HCT116 (cell line): ENCODE data around the gene SEPTIN11. TPM values are rescaled to one million over a fixed set of nuclear protein-coding genes. Genes with fewer than 3 reads are reported as not detected.

Source experiments
- ATAC-seq: fragments of 200-7000 bp; cut with Tn5 transposase; 2 replicates; pipeline ENCODE4 v1.9.1; 2020; ENCODE audit warnings: mild to moderate bottlenecking, moderate library complexity
- BruUV-seq: library from RNA; stranded (reverse); fragments of 400-500 nt; replicated peaks from 2 replicates; lab custom pipeline; 2021; lab: Mats Ljungman, UMichigan
- CTCF ChIA-PET: fragments of 300-600 bp; sonication (Branson Sonifier 250); formaldehyde crosslinking; loops from one replicate; lab custom pipeline; 2021; ENCODE audit warnings: antibody characterized with exemption; lab: Charles Lee
- POLR2A ChIA-PET: fragments of 300-600, 350-600 bp; sonication (Branson Sonifier 250); formaldehyde crosslinking; loops from one replicate; lab custom pipeline; 2021; ENCODE audit warnings: antibody characterized with exemption; lab: Charles Lee
- RAD21 ChIA-PET, 2 experiments: fragments of 300-600 bp; sonication (Branson Sonifier 250); formaldehyde crosslinking; loops; one replicate each; lab custom pipeline; 2023; ENCODE audit warnings: low total read pairs in 2 of 2; ENCODE audit not compliant: uncharacterized antibody in 2 of 2, unreplicated experiment in 2 of 2, low non-redundant PET in 1 of 2; lab: Charles Lee
- DNase-seq: peaks from one replicate; pipeline ENCODE4 v3.0.0-alpha.2; 2010; ENCODE audit warnings: low read depth, low spot score
- H2AFZ ChIP-seq: fragments of 200-600 bp; shearing (Covaris generic), sonication (generic); 2 replicates; pipeline ENCODE4 v1.6.1; 2017; ENCODE audit warnings: low read depth, mixed run types, mixed read lengths, antibody characterized with exemption, low read length; ENCODE audit not compliant: poor library complexity, severe bottlenecking
- H3K27ac ChIP-seq: 2 replicates; pipeline ENCODE4 v1.5.1; 2012; ENCODE audit warnings: low read depth, low read length
- H3K27me3 ChIP-seq: fragments of 200-600 bp; sonication (generic); 2 replicates; pipeline ENCODE4 v1.6.1; 2016; ENCODE audit warnings: mixed run types, low read length, mixed read lengths; ENCODE audit not compliant: insufficient read depth
- H3K36me3 ChIP-seq, 2 experiments: fragments of 200-500 bp in 1 of 2; fragments of 200-600 bp in 1 of 2; sonication (Bioruptor generic) in 1 of 2; sonication (generic) in 1 of 2; 2 replicates each; pipeline versions ENCODE4 v1.5.1 to v1.6.1; 2014 to 2016; ENCODE audit warnings: low read length in 2 of 2, inconsistent platforms in 1 of 2, mixed read lengths in 1 of 2, mixed run types in 1 of 2; ENCODE audit not compliant: insufficient read depth in 2 of 2, control insufficient read depth in 1 of 2
- H3K4me1 ChIP-seq, 2 experiments: fragments of 200-600 bp in 1 of 2; sonication (generic) in 1 of 2; 2 replicates each; pipeline versions ENCODE4 v1.5.1 to v1.6.1; 2012 to 2017; ENCODE audit warnings: low read length in 2 of 2, inconsistent platforms in 1 of 2, mild to moderate bottlenecking in 1 of 2, mixed read lengths in 1 of 2, mixed run types in 1 of 2, moderate library complexity in 1 of 2; ENCODE audit not compliant: insufficient read depth in 2 of 2, control insufficient read depth in 1 of 2
- H3K4me2 ChIP-seq: fragments of 200-600 bp; sonication (generic); 2 replicates; pipeline ENCODE4 v1.6.1; 2017; ENCODE audit warnings: mixed run types, low read length, mixed read lengths
- H3K4me3 ChIP-seq, 2 experiments: fragments of 200-600 bp in 1 of 2; sonication (generic) in 1 of 2; replicated peaks in 1 of 2; 2 replicates each; pipeline ENCODE4 v1.5.1; 2011 to 2016; ENCODE audit warnings: low read length in 2 of 2, control low read depth in 1 of 2, low read depth in 1 of 2, mild to moderate bottlenecking in 1 of 2, mixed read lengths in 1 of 2, mixed run types in 1 of 2
- H3K79me2 ChIP-seq: fragments of 200-600 bp; sonication (generic); 2 replicates; pipeline ENCODE4 v1.6.1; 2017; ENCODE audit warnings: mild to moderate bottlenecking, mixed run types, low read length, moderate library complexity, mixed read lengths; ENCODE audit not compliant: insufficient read depth
- H3K9ac ChIP-seq: fragments of 200-600 bp; sonication (generic); 2 replicates; pipeline ENCODE4 v1.6.1; 2016; ENCODE audit warnings: low read length, mixed read lengths
- H3K9me2 ChIP-seq: fragments of 200-600 bp; sonication (generic), shearing (Covaris generic); 2 replicates; pipeline ENCODE4 v1.6.1; 2017; ENCODE audit warnings: mixed run types, mild to moderate bottlenecking, moderate library complexity; ENCODE audit not compliant: insufficient read depth
- H3K9me3 ChIP-seq, 2 experiments: fragments of 200-500 bp in 1 of 2; fragments of 200-600 bp in 1 of 2; sonication (Bioruptor generic) in 1 of 2; sonication (generic) in 1 of 2; 2 replicates each; pipeline ENCODE4 v1.6.1; 2014 to 2017; ENCODE audit warnings: low read length in 2 of 2, mixed read lengths in 2 of 2, inconsistent platforms in 1 of 2, low read depth in 1 of 2, mild to moderate bottlenecking in 1 of 2, mixed run types in 1 of 2, moderate library complexity in 1 of 2; ENCODE audit not compliant: control insufficient read depth in 1 of 2, insufficient read depth in 1 of 2
- H4K20me1 ChIP-seq: fragments of 200-600 bp; sonication (generic), shearing (Covaris generic); 2 replicates; pipeline ENCODE4 v1.6.1; 2017; ENCODE audit warnings: mixed run types, mild to moderate bottlenecking, moderate library complexity; ENCODE audit not compliant: insufficient read depth
- ELF1 ChIP-seq: IDR thresholded peaks from 2 replicates; pipeline ENCODE4 v1.6.1; 2012; ENCODE audit warnings: low read depth, borderline replicate concordance
- EZH2 ChIP-seq: fragments of 200-600 bp; sonication (generic); IDR thresholded peaks from 2 replicates; pipeline ENCODE4 v1.6.1; 2017; ENCODE audit warnings: antibody characterized with exemption, mixed run types
- EZH2phosphoT487 ChIP-seq: fragments of 200-600 bp; IDR thresholded peaks from 2 replicates; pipeline ENCODE4 v1.6.1; 2018; ENCODE audit warnings: antibody characterized with exemption, borderline replicate concordance
- SIN3A ChIP-seq: IDR thresholded peaks from 2 replicates; pipeline ENCODE4 v1.6.1; 2012; ENCODE audit warnings: low read depth
- TCF7L2 ChIP-seq: IDR thresholded peaks from 2 replicates; pipeline ENCODE4 v1.7.0; 2011; ENCODE audit warnings: borderline replicate concordance, inconsistent platforms; ENCODE audit not compliant: insufficient read depth, insufficient read length; ENCODE audit errors: extremely low read depth
- ZFX ChIP-seq: fragments of 450-650 bp; IDR thresholded peaks from 2 replicates; pipeline ENCODE4 v1.6.1; 2017
- intact Hi-C: fragments of 100-400 bp; cut with micrococcal nuclease; formaldehyde crosslinking; loops from 2 replicates; pipeline ENCODE4 v1.10.0; 2022
- total RNA-seq: library from RNA; stranded (reverse); gene quantifications from one replicate; pipeline ENCODE4 v1.2.1, GENCODE V29; 2021; ENCODE audit not compliant: unreplicated experiment
- TF ChIP-seq, protein P1 (sequence below), 3 experiments: fragments of 200-600 bp in 1 of 3; sonication (generic) in 1 of 3; IDR thresholded peaks in 2 of 3; conservative IDR thresholded peaks in 1 of 3; 2 replicates each; pipeline ENCODE4 v1.5.1; 2012 to 2017; ENCODE audit warnings: low read depth in 2 of 3, low read length in 2 of 3, antibody characterized with exemption in 1 of 3, borderline replicate concordance in 1 of 3, control low read depth in 1 of 3, mild to moderate bottlenecking in 1 of 3, mixed read lengths in 1 of 3, mixed run types in 1 of 3, moderate library complexity in 1 of 3; ENCODE audit not compliant: insufficient read depth in 1 of 3
- TF ChIP-seq, protein P2 (sequence below): IDR thresholded peaks from 2 replicates; pipeline ENCODE4 v1.6.1; 2012; ENCODE audit warnings: low read depth
- TF ChIP-seq, protein P3 (sequence below): IDR thresholded peaks from 2 replicates; pipeline ENCODE4 v1.6.1; 2012
- TF ChIP-seq, protein P4 (sequence below): IDR thresholded peaks from 2 replicates; pipeline ENCODE4 v1.6.1; 2011; ENCODE audit warnings: mild to moderate bottlenecking, low read length, moderate library complexity; ENCODE audit not compliant: insufficient replicate concordance; ENCODE audit errors: extremely low read depth

Gene SEPTIN11
- total RNA-seq, 1 experiment from 2014 or later = 94.4 TPM

DNA sequence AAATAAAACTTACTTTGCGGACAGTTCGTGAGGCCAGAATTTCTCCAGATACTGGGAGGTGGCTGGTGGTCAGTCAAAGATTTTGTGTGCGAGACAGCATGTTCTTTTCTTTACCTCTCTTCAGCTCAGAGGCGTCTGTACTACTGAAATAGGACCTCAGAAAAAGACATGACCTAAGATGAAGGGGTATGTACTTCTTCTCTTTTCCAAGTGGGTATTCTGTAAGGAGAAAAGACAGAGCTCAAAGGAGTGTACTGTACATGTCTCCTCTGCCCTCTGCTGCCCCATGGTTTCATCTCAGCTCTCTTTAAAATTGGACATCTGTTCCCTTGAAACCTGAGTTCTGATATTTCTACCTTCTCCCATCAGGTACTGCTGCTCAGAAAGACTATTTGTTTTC, 38.1 kb downstream of the SEPTIN11 start:
- no peak overlapping the region for H3K9ac ChIP-seq
- H3K9me3 ChIP-seq = no peaks in the 10 kb centered on the region
- DNase-seq (no peak), ATAC-seq (no peak)
- H3K27me3 ChIP-seq = no peaks in the 10 kb centered on the region
- intact Hi-C loops = no loop called here
- POLR2A ChIA-PET = no interaction called here
- H2AFZ ChIP-seq = no peak overlapping the region
- no peaks in the 10 kb centered on the region for H3K4me1 ChIP-seq
- H3K4me2 ChIP-seq = no peak overlapping the region
- H3K79me2 ChIP-seq = peaks cover 51% of the 10 kb centered on the region
- no TSS peak for BruUV-seq
- CTCF ChIA-PET = interaction anchor here (1.5 kb wide), 1 partner anchor 9 kb away, joined by 4 read pairs; no protein-coding TSS in a partner anchor
- H4K20me1 ChIP-seq = no peaks in the 10 kb centered on the region
- RAD21 ChIA-PET = no interaction called here
- H3K4me3 ChIP-seq = no peak overlapping the region
- no peak for TF ChIP-seq EZH2
- TF ChIP-seq, protein P1, sequence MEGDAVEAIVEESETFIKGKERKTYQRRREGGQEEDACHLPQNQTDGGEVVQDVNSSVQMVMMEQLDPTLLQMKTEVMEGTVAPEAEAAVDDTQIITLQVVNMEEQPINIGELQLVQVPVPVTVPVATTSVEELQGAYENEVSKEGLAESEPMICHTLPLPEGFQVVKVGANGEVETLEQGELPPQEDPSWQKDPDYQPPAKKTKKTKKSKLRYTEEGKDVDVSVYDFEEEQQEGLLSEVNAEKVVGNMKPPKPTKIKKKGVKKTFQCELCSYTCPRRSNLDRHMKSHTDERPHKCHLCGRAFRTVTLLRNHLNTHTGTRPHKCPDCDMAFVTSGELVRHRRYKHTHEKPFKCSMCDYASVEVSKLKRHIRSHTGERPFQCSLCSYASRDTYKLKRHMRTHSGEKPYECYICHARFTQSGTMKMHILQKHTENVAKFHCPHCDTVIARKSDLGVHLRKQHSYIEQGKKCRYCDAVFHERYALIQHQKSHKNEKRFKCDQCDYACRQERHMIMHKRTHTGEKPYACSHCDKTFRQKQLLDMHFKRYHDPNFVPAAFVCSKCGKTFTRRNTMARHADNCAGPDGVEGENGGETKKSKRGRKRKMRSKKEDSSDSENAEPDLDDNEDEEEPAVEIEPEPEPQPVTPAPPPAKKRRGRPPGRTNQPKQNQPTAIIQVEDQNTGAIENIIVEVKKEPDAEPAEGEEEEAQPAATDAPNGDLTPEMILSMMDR (IDR thresholded peaks at IDR 0.05 in 2 of 3, conservative IDR thresholded peaks at IDR 0.05 in 1 of 3; ENCODE audit: borderline replicate concordance in 1 of 3, insufficient read depth in 1 of 3, low read depth in 2 of 3, low read length in 2 of 3) = no peak
- no peak for TF ChIP-seq TCF7L2
- H3K27ac ChIP-seq = no peak overlapping the region
- no peaks in the 10 kb centered on the region for H3K36me3 ChIP-seq
- no peaks in the 10 kb centered on the region for H3K9me2 ChIP-seq

DNA sequence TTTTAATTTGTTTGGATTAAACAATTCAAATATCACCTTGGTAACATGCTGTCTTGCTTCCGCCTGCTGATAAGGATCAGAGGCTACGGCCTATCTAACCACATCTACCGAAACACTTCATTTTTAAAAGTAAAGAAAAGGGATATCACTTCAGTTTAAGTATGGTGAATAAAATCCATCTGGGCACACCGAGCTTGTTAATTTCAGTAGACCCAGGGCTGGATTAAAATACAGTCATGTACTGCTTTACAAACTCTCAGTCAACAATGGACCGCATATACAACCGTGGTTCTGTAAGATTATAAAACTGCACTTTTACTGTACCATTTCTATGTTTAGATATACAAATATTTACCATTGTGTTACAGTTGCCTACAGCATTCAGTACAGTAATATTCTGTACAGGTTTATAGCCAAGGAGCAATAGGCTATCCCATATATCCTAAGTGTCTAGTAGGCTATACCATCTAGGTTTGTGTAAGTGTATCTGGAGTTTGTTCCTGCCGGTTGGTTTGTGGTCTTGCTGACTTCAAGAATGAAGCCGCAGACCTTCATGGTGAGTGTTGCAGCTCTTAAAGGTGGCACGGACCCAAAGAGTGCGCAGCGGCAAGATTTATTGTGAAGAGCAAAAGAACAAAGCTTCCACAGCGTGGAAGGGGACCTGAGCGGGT, 40.0 kb downstream of the SEPTIN11 start:
- peaks cover 52% of the 10 kb centered on the region for H3K79me2 ChIP-seq
- no peaks in the 10 kb centered on the region for H4K20me1 ChIP-seq
- no peaks in the 10 kb centered on the region for H3K4me1 ChIP-seq
- BruUV-seq = no TSS peak
- H3K9me2 ChIP-seq = no peaks in the 10 kb centered on the region
- DNase-seq (no peak), ATAC-seq (no peak)
- no peak overlapping the region for H3K9ac ChIP-seq
- intact Hi-C loops = no loop called here
- no peak overlapping the region for H3K4me3 ChIP-seq
- ChIA-PET CTCF (no interaction called here), POLR2A (no interaction called here), RAD21 (no interaction called here)
- no peaks in the 10 kb centered on the region for H3K9me3 ChIP-seq
- no peak overlapping the region for H2AFZ ChIP-seq
- H3K27me3 ChIP-seq = no peaks in the 10 kb centered on the region
- no peak overlapping the region for H3K4me2 ChIP-seq
- H3K27ac ChIP-seq = no peak overlapping the region
- H3K36me3 ChIP-seq = no peaks in the 10 kb centered on the region
- TF ChIP-seq, protein P2, sequence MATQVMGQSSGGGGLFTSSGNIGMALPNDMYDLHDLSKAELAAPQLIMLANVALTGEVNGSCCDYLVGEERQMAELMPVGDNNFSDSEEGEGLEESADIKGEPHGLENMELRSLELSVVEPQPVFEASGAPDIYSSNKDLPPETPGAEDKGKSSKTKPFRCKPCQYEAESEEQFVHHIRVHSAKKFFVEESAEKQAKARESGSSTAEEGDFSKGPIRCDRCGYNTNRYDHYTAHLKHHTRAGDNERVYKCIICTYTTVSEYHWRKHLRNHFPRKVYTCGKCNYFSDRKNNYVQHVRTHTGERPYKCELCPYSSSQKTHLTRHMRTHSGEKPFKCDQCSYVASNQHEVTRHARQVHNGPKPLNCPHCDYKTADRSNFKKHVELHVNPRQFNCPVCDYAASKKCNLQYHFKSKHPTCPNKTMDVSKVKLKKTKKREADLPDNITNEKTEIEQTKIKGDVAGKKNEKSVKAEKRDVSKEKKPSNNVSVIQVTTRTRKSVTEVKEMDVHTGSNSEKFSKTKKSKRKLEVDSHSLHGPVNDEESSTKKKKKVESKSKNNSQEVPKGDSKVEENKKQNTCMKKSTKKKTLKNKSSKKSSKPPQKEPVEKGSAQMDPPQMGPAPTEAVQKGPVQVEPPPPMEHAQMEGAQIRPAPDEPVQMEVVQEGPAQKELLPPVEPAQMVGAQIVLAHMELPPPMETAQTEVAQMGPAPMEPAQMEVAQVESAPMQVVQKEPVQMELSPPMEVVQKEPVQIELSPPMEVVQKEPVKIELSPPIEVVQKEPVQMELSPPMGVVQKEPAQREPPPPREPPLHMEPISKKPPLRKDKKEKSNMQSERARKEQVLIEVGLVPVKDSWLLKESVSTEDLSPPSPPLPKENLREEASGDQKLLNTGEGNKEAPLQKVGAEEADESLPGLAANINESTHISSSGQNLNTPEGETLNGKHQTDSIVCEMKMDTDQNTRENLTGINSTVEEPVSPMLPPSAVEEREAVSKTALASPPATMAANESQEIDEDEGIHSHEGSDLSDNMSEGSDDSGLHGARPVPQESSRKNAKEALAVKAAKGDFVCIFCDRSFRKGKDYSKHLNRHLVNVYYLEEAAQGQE = no peak
- TF ChIP-seq TCF7L2 (no peak), EZH2phosphoT487 (no peak), ZFX (no peak), EZH2 (no peak), ELF1 (no peak), SIN3A (no peak)
- TF ChIP-seq, protein P3, sequence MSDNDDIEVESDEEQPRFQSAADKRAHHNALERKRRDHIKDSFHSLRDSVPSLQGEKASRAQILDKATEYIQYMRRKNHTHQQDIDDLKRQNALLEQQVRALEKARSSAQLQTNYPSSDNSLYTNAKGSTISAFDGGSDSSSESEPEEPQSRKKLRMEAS = no peak
- TF ChIP-seq, protein P4, sequence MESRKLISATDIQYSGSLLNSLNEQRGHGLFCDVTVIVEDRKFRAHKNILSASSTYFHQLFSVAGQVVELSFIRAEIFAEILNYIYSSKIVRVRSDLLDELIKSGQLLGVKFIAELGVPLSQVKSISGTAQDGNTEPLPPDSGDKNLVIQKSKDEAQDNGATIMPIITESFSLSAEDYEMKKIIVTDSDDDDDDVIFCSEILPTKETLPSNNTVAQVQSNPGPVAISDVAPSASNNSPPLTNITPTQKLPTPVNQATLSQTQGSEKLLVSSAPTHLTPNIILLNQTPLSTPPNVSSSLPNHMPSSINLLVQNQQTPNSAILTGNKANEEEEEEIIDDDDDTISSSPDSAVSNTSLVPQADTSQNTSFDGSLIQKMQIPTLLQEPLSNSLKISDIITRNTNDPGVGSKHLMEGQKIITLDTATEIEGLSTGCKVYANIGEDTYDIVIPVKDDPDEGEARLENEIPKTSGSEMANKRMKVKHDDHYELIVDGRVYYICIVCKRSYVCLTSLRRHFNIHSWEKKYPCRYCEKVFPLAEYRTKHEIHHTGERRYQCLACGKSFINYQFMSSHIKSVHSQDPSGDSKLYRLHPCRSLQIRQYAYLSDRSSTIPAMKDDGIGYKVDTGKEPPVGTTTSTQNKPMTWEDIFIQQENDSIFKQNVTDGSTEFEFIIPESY = no peak
